Measurements from ENCODE around the gene PCDH17. TPM values are rescaled to one million over a fixed set of nuclear protein-coding genes. Genes with fewer than 3 reads are reported as not detected.

PCDH17 gene
- total RNA-seq, 1 donor from 2014 or later, result 0.05 TPM

GRCh38 chr13:57630661-57631595 is 616 bp upstream of the PCDH17 start:
- peaks cover 33% of the 10 kb centered on the region for H3K4me1 Mint-ChIP-seq (ENCODE audit: low read depth)
- DNase-seq (ENCODE audit: low spot score), result no peak
- intact Hi-C loops (cut with micrococcal nuclease), result no loop called here
- peak overlapping the region; percentile 76 for H3K4me3 Mint-ChIP-seq
- peaks cover 47% of the 10 kb centered on the region for H3K27me3 Mint-ChIP-seq (ENCODE audit: insufficient read depth)
- H3K9me3 Mint-ChIP-seq, result no peaks in the 10 kb centered on the region
- H3K36me3 Mint-ChIP-seq (ENCODE audit: low read depth), result peaks cover 4% of the 10 kb centered on the region
- peak overlapping the region; percentile 72 for H3K27ac Mint-ChIP-seq

- Mint-ChIP-seq H3K4me1 (ENCODE audit: low read depth) (peaks cover 33% of the 10 kb centered on the region), H3K4me3 (peak overlapping the region; percentile 76), H3K27ac (peak overlapping the region; percentile 72), H3K9me3 (no peaks in the 10 kb centered on the region), H3K36me3 (ENCODE audit: low read depth) (peaks cover 4% of the 10 kb centered on the region), H3K27me3 (ENCODE audit: insufficient read depth) (peaks cover 47% of the 10 kb centered on the region)
- no peak for DNase-seq (ENCODE audit: low spot score)
- intact Hi-C loops (cut with micrococcal nuclease), result no loop called here
Observed at GRCh38 chr13:57632276-57633140, 964 bp downstream of the PCDH17 start.

GRCh38 chr13:57633141-57633949 is 1.8 kb downstream of the PCDH17 start:
- Mint-ChIP-seq H3K27ac (peak overlapping the region; percentile 63), H3K9me3 (no peaks in the 10 kb centered on the region), H3K4me1 (ENCODE audit: low read depth) (peaks cover 33% of the 10 kb centered on the region), H3K36me3 (ENCODE audit: low read depth) (peaks cover 4% of the 10 kb centered on the region), H3K27me3 (ENCODE audit: insufficient read depth) (peaks cover 47% of the 10 kb centered on the region), H3K4me3 (no peak overlapping the region)
- intact Hi-C loops (cut with micrococcal nuclease), result no loop called here
- DNase-seq (ENCODE audit: low spot score), result no peak

GRCh38 chr13:57633950-57634838 is 2.6 kb downstream of the PCDH17 start:
- no peak for DNase-seq (ENCODE audit: low spot score)
- Mint-ChIP-seq H3K9me3 (no peaks in the 10 kb centered on the region), H3K27me3 (ENCODE audit: insufficient read depth) (peaks cover 39% of the 10 kb centered on the region), H3K4me1 (ENCODE audit: low read depth) (peaks cover 27% of the 10 kb centered on the region), H3K36me3 (ENCODE audit: low read depth) (no peaks in the 10 kb centered on the region), H3K27ac (peak overlapping the region; percentile 63), H3K4me3 (no peak overlapping the region)
- intact Hi-C loops (cut with micrococcal nuclease), result no loop called here

GRCh38 chr13:57634839-57635165 is 3.3 kb downstream of the PCDH17 start:
- Mint-ChIP-seq H3K36me3 (ENCODE audit: low read depth) (no peaks in the 10 kb centered on the region), H3K9me3 (no peaks in the 10 kb centered on the region), H3K4me3 (no peak overlapping the region), H3K4me1 (ENCODE audit: low read depth) (peaks cover 21% of the 10 kb centered on the region), H3K27me3 (ENCODE audit: insufficient read depth) (peaks cover 33% of the 10 kb centered on the region), H3K27ac (no peak overlapping the region)
- no peak for DNase-seq (ENCODE audit: low spot score)
- intact Hi-C loops (cut with micrococcal nuclease), result no loop called here

GRCh38 chr13:57635541-57636085 is 4.1 kb downstream of the PCDH17 start:
- Mint-ChIP-seq H3K36me3 (ENCODE audit: low read depth) (no peaks in the 10 kb centered on the region), H3K9me3 (no peaks in the 10 kb centered on the region), H3K4me3 (no peak overlapping the region), H3K27ac (no peak overlapping the region), H3K27me3 (ENCODE audit: insufficient read depth) (peaks cover 26% of the 10 kb centered on the region), H3K4me1 (ENCODE audit: low read depth) (peaks cover 15% of the 10 kb centered on the region)
- intact Hi-C loops (cut with micrococcal nuclease), result no loop called here
- no peak for DNase-seq (ENCODE audit: low spot score)

GRCh38 chr13:57636816-57637215 is 5.3 kb downstream of the PCDH17 start:
- Mint-ChIP-seq H3K4me1 (ENCODE audit: low read depth) (peaks cover 3% of the 10 kb centered on the region), H3K36me3 (ENCODE audit: low read depth) (no peaks in the 10 kb centered on the region), H3K4me3 (no peak overlapping the region), H3K27me3 (ENCODE audit: insufficient read depth) (peaks cover 14% of the 10 kb centered on the region), H3K27ac (no peak overlapping the region), H3K9me3 (no peaks in the 10 kb centered on the region)
- intact Hi-C loops (cut with micrococcal nuclease), result no loop called here
- no peak for DNase-seq (ENCODE audit: low spot score)

GRCh38 chr13:57637515-57637914 is 6.0 kb downstream of the PCDH17 start:
- DNase-seq (ENCODE audit: low spot score), result no peak
- no peaks in the 10 kb centered on the region for H3K36me3 Mint-ChIP-seq (ENCODE audit: low read depth)
- intact Hi-C loops (cut with micrococcal nuclease), result no loop called here
- no peak overlapping the region for H3K27ac Mint-ChIP-seq
- H3K4me1 Mint-ChIP-seq (ENCODE audit: low read depth), result no peaks in the 10 kb centered on the region
- no peak overlapping the region for H3K4me3 Mint-ChIP-seq
- H3K9me3 Mint-ChIP-seq, result no peaks in the 10 kb centered on the region
- peaks cover 7% of the 10 kb centered on the region for H3K27me3 Mint-ChIP-seq (ENCODE audit: insufficient read depth)

- Mint-ChIP-seq H3K27ac (no peak overlapping the region), H3K4me3 (no peak overlapping the region), H3K9me3 (no peaks in the 10 kb centered on the region), H3K4me1 (ENCODE audit: low read depth) (no peaks in the 10 kb centered on the region), H3K27me3 (ENCODE audit: insufficient read depth) (peaks cover 5% of the 10 kb centered on the region), H3K36me3 (ENCODE audit: low read depth) (no peaks in the 10 kb centered on the region)
- DNase-seq (ENCODE audit: low spot score), result no peak
- intact Hi-C loops (cut with micrococcal nuclease), result no loop called here
Observed at GRCh38 chr13:57638186-57638890, 6.8 kb downstream of the PCDH17 start.

GRCh38 chr13:57640607-57641006 is 9.1 kb downstream of the PCDH17 start:
- Mint-ChIP-seq H3K9me3 (no peaks in the 10 kb centered on the region), H3K4me1 (ENCODE audit: low read depth) (no peaks in the 10 kb centered on the region), H3K36me3 (ENCODE audit: low read depth) (no peaks in the 10 kb centered on the region), H3K27ac (no peak overlapping the region), H3K4me3 (no peak overlapping the region), H3K27me3 (ENCODE audit: insufficient read depth) (no peaks in the 10 kb centered on the region)
- no peak for DNase-seq (ENCODE audit: low spot score)
- intact Hi-C loops (cut with micrococcal nuclease), result no loop called here

- Mint-ChIP-seq H3K27me3 (ENCODE audit: insufficient read depth) (no peaks in the 10 kb centered on the region), H3K9me3 (no peaks in the 10 kb centered on the region), H3K4me1 (ENCODE audit: low read depth) (no peaks in the 10 kb centered on the region), H3K4me3 (no peak overlapping the region), H3K36me3 (ENCODE audit: low read depth) (no peaks in the 10 kb centered on the region), H3K27ac (no peak overlapping the region)
- DNase-seq (ENCODE audit: low spot score), result no peak
- intact Hi-C loops (cut with micrococcal nuclease), result no loop called here
Observed at GRCh38 chr13:57641051-57641450, 9.5 kb downstream of the PCDH17 start.

Data from activated T-helper 1 cell treated with anti-CD3 and anti-CD28 coated beads, Interleukin-12 subunit alpha, Interleukin-12 subunit beta, Interleukin-2, Interleukin-4 antibody, amounts not matched to agents 30 ng/mL and 10 ng/mL and 1 ng/mL, durations not matched to agents 14 hours and 24 hours and 36 hours (primary cell).